Right hindlimb (tissue), 1 donor: ENCODE data around the gene NEK1.

ENCODE experiments used
- DNase-seq: peaks from one replicate; pipeline ENCODE4 v3.0.0-alpha.2; 2018

The NEK1 gene

DNA sequence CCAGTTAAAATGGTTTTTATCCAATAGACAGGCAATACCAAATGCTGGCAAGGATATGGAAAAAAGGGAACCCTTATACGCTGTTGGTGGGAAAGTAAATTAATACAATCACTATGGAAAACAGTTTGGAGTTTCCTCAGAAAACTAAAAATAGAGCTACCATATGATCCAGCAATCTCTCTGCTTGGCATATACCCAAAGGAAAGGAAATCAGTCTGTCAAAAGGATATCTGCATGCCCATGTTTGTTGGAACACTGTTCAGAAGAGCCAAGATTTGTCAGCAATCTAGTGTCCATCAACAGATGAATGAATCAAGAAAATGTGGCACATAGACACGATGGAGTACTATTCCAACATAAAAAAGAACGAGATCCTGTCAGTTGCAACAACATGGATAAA is 250.6 kb downstream of the NEK1 start:
- no peak for DNase-seq

DNA sequence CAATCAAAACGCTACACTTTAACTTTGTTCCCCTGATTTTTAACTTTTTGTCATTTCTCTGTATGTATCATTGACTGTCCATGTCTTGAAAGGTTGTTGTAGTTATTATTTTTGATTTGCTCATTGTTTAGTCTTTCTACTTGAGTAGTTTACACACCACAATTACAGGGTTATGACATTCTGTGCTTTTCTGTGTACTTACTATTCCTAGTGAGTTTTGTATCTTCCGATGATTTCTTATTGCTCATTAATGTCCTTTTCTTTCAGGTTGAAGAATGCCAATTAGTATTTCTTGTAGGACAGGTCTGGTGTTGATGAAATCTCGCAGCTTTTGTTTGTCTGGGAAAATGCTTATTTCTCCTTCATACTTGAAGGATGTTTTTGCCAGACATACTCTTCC is 252.4 kb downstream of the NEK1 start:
- DNase-seq, result no peak

DNA sequence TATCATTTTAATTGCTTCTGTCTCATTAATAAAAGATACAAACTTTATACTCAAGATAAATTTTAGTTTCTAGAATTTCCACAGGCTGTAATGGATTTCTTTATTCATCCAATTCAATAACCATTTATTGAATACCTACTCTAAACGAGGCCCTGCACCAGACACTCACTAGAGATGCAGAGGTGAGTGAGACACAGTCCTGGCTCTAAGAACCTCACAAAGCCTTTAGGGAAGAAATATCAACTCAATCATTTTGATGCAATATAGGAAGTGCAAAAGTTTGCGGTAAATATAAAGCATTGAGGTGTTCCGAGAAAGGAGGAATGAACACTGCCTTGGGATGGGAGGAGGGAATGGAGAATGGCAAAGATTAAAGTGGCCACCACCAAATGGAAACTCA is 260.0 kb downstream of the NEK1 start:
- no peak for DNase-seq

DNA sequence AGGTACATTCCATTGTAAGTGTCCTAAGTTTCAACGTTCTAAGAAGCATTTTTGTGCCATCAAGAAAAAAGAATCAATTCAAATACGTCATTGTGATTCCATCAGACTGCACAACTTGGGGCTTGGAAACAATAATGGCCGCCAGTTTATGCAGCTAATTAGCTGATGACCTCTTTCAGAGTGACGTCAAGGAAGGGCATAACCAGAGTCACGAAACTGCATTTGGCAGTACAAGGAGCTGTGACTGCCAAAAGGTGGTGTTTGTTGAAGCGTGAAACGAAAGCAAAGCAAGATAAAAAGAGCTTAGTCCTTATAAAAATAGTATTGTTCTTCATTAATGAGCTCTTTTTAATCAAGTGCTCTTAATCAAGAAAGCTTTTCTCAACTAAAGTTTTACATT is 260.5 kb downstream of the NEK1 start:
- DNase-seq, result no peak

DNA sequence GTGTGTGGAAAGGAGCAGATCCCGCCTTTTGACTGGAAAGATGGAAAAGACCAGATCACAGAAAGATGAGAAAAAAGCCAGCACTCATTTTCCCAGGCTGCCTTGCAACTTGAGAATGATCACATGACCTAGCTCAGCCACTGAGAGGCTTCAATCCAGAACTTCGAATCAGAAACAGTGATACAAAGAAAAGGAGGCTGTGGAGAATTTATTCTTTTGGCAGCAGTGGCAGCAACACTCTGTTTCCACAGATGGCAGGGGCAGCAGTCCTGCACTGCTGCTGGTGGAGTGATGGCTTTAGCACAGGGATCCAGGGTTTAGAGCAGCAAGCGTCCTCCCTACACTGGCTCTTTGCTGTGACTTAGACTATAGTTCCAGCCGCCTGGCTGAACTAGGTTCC is 263.8 kb downstream of the NEK1 start:
- DNase-seq, result no peak

DNA sequence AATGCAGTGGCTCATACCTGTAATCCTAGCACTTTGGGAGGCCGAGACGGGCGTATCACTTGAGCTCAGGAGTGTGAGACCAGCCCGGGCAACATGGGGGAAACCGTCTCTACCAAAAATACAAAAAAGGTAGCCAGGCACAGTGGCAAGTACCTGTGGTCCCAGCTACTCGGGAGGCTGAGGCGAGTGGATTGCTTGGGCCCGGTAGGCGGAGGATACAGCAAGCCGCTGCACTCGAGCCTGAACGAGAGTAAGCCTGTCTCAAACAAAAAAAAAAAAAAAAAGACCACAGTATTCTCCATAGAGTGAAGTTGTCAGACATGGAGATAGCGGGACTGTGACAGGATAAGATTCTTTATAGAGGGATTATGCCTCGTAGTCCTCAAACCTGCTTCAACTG is 265.5 kb downstream of the NEK1 start:
- no peak for DNase-seq

DNA sequence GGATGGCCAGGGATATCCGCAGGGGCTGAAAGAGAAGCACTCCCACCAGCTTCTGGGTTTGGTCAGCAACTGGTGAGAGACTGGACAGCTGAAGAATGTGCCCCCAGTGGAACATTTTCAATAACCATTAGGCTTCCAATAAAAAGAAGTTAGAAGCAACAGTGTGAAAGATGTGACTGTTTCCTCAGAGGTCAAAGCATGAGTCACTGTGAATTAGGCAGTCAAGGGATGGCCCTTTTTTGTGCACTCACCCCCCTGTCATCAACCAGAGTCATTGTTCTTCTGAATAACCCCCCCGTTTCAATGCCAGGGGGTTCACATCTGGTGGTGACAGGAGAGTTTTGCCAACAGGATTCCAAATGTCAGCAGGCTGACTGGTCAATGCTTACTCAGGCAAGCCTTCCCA is 267.1 kb downstream of the NEK1 start:
- no peak for DNase-seq
